C4-2B (cell line): ENCODE results near the gene HEPHL1.

ENCODE experiments used
- ZFX ChIP-seq: fragments of 450-650 bp; IDR thresholded peaks from 2 replicates; pipeline ENCODE4 v1.6.1; 2017
- TF ChIP-seq, protein P1 (sequence below): fragments of 450-650 bp; conservative IDR thresholded peaks from 2 replicates; pipeline ENCODE4 v1.5.1; 2017; ENCODE audit warnings: mild to moderate bottlenecking

GRCh38 chr11:94125407-94126115 lies 104.4 kb downstream of the HEPHL1 start:
- TF ChIP-seq, protein P1, sequence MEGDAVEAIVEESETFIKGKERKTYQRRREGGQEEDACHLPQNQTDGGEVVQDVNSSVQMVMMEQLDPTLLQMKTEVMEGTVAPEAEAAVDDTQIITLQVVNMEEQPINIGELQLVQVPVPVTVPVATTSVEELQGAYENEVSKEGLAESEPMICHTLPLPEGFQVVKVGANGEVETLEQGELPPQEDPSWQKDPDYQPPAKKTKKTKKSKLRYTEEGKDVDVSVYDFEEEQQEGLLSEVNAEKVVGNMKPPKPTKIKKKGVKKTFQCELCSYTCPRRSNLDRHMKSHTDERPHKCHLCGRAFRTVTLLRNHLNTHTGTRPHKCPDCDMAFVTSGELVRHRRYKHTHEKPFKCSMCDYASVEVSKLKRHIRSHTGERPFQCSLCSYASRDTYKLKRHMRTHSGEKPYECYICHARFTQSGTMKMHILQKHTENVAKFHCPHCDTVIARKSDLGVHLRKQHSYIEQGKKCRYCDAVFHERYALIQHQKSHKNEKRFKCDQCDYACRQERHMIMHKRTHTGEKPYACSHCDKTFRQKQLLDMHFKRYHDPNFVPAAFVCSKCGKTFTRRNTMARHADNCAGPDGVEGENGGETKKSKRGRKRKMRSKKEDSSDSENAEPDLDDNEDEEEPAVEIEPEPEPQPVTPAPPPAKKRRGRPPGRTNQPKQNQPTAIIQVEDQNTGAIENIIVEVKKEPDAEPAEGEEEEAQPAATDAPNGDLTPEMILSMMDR: no peak
- TF ChIP-seq ZFX: no peak
